Measurements from ENCODE around the gene EPN2.

- TF ChIP-seq POLR2AphosphoS5 (IDR thresholded peaks at IDR 0.05) (peak; percentile 42), CTCF (IDR thresholded peaks at IDR 0.05) (no peak), POLR2A (IDR thresholded peaks at IDR 0.05) (no peak), EP300 (IDR thresholded peaks at IDR 0.05) (no peak)
Observed at GRCh38 chr17:19298569-19299213, 61.5 kb downstream of the EPN2 start.
